Stimulated activated naive CD8-positive, alpha-beta T cell treated with anti-CD3 and anti-CD28 coated beads, Interleukin-15, Interleukin-2, amounts not matched to agents 100 ng/mL and 50 ng/mL, for 24 hours (primary cell): Measurements from ENCODE around the gene NUDT12.

Experiments
- H3K27ac Mint-ChIP-seq: one replicate; pipeline ENCODE4 v1.8.0; 2021; ENCODE audit warnings: mild to moderate bottlenecking, mixed read lengths
- H3K27me3 Mint-ChIP-seq: one replicate; pipeline ENCODE4 v1.8.0; 2021; ENCODE audit warnings: mixed read lengths
- H3K36me3 Mint-ChIP-seq: one replicate; pipeline ENCODE4 v1.8.0; 2021; ENCODE audit warnings: low read depth, mixed read lengths
- H3K4me1 Mint-ChIP-seq: one replicate; pipeline ENCODE4 v1.8.0; 2021; ENCODE audit warnings: low read depth, mixed read lengths
- H3K4me3 Mint-ChIP-seq: one replicate; pipeline ENCODE4 v1.8.0; 2021; ENCODE audit warnings: mild to moderate bottlenecking, mixed read lengths
- H3K9me3 Mint-ChIP-seq: one replicate; pipeline ENCODE4 v1.8.0; 2021; ENCODE audit warnings: mixed read lengths

The NUDT12 gene

DNA sequence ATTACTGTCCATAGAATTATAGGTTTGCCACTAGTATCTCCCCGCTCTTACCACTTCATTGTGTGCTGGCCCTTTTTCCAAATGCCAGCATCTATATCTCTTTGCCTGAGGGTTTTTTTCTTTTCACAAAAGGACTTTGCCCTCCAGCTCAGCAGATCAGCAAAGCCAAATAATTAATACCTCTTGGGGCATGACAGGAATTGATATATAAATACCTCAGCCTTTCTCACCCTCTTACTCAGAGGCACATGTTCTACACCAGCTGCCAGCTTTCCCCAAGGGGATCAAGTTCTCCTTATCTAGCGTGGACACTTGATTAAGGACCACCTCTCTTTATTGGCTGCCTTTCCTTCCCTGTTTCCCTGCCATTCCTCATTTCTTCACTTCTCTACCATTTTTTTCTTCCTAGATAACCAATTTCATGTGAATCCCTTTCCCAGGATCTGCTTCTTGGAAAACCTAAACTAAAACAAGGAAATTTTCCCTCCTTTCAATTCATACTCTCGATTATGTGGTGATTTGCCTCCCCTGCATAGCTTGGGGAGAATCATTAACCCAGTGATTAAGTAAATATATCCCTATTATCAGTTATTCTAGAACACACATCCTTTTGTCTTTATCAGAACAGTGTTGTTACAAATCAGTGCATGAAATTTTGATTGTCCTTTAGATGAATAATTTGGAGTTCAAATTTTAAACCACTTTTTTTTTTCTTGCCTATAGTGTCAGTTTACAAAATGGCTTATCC is 6.9 kb upstream of the NUDT12 start:
- H3K9me3 Mint-ChIP-seq = no peaks in the 10 kb centered on the region
- no peak overlapping the region for H3K4me3 Mint-ChIP-seq
- H3K4me1 Mint-ChIP-seq = no peaks in the 10 kb centered on the region
- no peaks in the 10 kb centered on the region for H3K36me3 Mint-ChIP-seq
- no peak overlapping the region for H3K27ac Mint-ChIP-seq
- peaks cover 20% of the 10 kb centered on the region for H3K27me3 Mint-ChIP-seq

DNA sequence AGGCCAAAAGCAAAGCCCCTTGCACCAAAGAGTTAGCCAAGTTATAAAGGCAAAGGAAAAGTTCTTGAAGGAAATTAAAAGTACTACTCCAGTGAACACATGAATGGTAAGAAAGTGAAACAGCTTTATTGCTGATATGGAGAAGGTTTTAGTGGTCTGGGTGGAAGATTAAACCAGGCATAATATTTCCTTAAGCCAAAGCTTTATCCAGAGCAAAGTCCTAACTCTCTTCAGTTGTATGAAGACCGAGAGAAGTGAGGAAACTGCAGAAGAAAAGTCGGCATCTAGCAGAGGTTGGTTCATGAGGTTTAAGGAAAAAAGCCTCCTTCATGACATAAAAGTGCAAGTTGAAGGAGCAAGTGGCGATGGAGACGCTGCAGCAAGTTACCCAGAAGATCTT is 3.1 kb upstream of the NUDT12 start:
- H3K27me3 Mint-ChIP-seq = peaks cover 9% of the 10 kb centered on the region
- H3K9me3 Mint-ChIP-seq = no peaks in the 10 kb centered on the region
- no peak overlapping the region for H3K27ac Mint-ChIP-seq
- H3K36me3 Mint-ChIP-seq = no peaks in the 10 kb centered on the region
- H3K4me1 Mint-ChIP-seq = peaks cover 19% of the 10 kb centered on the region
- no peak overlapping the region for H3K4me3 Mint-ChIP-seq

DNA sequence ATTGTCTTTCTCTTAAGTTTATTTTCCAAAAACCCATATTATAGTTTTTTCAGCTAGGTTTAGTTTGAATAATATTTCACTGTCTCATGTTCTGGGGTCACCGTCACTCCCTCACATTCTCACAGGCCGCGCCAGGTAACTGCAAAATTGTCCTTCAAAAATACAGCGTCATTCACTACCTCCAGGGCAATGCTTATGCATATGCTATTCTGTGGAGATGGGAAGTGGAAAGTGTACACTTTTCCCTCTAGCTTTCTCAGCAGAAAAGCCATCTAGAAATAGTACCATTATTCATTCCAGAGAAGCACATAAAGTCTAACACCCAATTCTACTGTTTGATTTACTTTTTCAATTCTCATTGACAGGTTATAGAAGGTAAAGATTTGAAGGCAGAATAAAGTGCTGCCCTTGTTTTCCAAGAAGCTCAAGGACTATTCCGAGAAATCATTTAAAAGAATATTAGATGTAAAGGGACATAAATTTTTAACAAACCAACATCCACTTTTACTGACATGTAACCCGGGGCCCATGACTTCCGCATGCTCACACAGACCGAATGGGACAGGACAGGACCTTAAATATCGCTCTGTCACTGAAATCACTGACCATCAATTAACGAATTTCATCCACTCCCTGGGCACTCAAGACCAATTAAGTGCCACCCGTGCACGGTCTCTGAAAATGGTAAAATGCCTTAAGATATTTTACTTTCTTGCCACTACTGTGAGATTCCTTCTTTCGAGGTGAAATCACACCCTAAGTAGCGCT is 720 bp downstream of the NUDT12 start:
- Mint-ChIP-seq H3K36me3 (no peaks in the 10 kb centered on the region), H3K27ac (peak overlapping the region; percentile 90), H3K4me3 (peak overlapping the region; percentile 89), H3K9me3 (no peaks in the 10 kb centered on the region), H3K4me1 (peaks cover 19% of the 10 kb centered on the region), H3K27me3 (no peaks in the 10 kb centered on the region)

DNA sequence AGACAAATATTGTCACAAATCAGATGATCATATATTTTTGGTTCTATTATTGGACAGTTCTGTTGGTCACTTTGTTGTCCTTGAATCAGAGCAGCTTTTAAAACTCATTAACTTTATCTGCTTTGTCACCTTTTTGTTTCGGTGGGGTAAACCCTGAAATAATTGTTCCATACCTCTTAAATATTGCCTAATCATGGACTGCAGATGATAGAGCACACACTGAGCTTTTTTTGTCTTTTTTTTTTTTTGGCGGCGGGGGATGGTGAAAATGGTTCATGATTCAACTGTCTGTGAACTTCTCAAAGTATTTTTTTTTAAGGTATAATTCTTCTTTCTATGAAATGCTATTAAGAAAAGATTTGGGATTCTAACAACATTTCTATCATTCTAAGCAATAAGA is 1.8 kb downstream of the NUDT12 start:
- H3K4me3 Mint-ChIP-seq = no peak overlapping the region

DNA sequence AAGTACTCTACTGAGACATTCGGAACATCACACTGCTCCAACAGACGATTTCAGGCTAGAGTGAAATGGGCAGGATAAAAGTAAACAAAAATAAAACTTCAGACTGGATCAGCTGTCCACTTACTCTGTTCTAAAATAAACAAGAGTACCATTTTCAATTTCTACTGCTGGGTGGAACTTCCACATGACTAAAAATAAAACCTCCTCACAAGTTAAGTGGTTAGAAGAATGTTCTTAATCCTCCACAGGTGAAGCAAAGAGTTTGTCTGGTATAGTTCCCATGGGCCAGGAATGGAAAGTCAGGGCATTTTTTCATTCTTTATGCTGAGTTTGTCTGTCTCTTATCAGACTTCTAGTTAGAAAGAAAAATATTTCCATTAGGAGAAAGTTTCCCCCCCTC is 15.7 kb downstream of the NUDT12 start:
- no peak overlapping the region for H3K27ac Mint-ChIP-seq
- no peaks in the 10 kb centered on the region for H3K4me1 Mint-ChIP-seq
- H3K36me3 Mint-ChIP-seq = peaks cover 4% of the 10 kb centered on the region
- no peaks in the 10 kb centered on the region for H3K27me3 Mint-ChIP-seq
- H3K9me3 Mint-ChIP-seq = no peaks in the 10 kb centered on the region
- no peak overlapping the region for H3K4me3 Mint-ChIP-seq

More for the DNA sequence above, 1.8 kb downstream of the NUDT12 start:
- no peak overlapping the region for H3K27ac Mint-ChIP-seq
- peaks cover 19% of the 10 kb centered on the region for H3K4me1 Mint-ChIP-seq
- H3K27me3 Mint-ChIP-seq = no peaks in the 10 kb centered on the region
- no peaks in the 10 kb centered on the region for H3K36me3 Mint-ChIP-seq
- no peaks in the 10 kb centered on the region for H3K9me3 Mint-ChIP-seq

DNA sequence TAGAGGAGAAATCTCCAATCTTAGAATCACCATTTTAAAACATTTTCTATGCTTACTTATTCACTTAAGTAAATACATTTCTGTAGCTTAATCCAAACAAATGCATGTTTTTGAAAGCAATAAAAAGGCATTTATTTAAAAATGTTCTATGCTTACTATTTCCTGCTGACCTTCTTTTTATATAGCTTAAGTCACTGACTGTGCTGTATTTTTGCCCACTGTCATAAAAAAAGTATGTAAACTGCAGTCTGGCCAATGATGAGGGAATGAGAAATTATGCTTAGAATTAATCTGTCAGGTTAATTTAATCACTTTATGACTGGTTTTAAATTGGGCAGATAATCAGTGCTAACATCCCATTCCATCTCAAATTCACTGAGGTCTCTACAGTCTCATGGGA is 20.1 kb downstream of the NUDT12 start:
- no peaks in the 10 kb centered on the region for H3K27me3 Mint-ChIP-seq
- H3K36me3 Mint-ChIP-seq = no peaks in the 10 kb centered on the region
- no peaks in the 10 kb centered on the region for H3K9me3 Mint-ChIP-seq
- H3K4me1 Mint-ChIP-seq = no peaks in the 10 kb centered on the region
- no peak overlapping the region for H3K4me3 Mint-ChIP-seq
- no peak overlapping the region for H3K27ac Mint-ChIP-seq

DNA sequence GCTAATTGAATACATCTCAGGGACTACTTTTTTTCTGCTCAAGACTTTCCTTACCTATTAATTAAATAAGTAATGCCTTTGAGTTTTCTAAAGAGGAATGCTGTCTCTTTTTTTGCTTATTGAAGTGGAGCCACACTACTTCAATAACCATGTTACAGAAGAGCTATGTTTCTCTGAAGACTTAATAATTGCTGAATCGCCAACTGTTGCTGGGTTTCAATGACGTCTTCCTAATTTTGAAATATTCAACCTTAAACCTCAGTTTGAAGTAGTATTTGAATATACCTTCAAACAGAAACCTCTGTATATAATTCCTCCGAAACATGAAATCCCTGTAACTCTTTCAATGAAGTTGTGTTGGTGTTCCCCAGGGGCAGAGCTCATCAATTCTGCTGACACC is 21.0 kb downstream of the NUDT12 start:
- Mint-ChIP-seq H3K4me1 (no peaks in the 10 kb centered on the region), H3K36me3 (no peaks in the 10 kb centered on the region), H3K9me3 (no peaks in the 10 kb centered on the region), H3K4me3 (no peak overlapping the region), H3K27ac (no peak overlapping the region), H3K27me3 (no peaks in the 10 kb centered on the region)

DNA sequence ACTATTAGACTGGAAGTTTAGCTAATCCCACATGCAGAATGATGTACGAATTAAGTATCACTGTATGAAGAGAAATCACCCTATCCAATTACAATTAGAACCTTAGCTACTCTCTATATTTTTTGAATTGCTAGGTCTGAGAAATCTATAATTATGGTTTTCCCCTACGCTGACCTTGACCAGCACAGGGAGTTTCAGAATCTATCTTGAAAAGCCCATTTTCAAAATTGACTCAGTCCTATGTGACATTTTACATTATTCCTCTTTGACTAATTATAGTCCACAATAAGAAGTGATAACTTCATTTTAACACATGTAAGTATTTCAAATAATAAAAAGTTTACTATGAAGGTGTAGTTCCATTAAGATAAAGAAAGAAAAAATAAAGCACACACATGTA is 21.5 kb downstream of the NUDT12 start:
- no peaks in the 10 kb centered on the region for H3K36me3 Mint-ChIP-seq
- H3K27ac Mint-ChIP-seq = no peak overlapping the region
- H3K9me3 Mint-ChIP-seq = no peaks in the 10 kb centered on the region
- H3K4me3 Mint-ChIP-seq = no peak overlapping the region
- no peaks in the 10 kb centered on the region for H3K4me1 Mint-ChIP-seq
- H3K27me3 Mint-ChIP-seq = no peaks in the 10 kb centered on the region

DNA sequence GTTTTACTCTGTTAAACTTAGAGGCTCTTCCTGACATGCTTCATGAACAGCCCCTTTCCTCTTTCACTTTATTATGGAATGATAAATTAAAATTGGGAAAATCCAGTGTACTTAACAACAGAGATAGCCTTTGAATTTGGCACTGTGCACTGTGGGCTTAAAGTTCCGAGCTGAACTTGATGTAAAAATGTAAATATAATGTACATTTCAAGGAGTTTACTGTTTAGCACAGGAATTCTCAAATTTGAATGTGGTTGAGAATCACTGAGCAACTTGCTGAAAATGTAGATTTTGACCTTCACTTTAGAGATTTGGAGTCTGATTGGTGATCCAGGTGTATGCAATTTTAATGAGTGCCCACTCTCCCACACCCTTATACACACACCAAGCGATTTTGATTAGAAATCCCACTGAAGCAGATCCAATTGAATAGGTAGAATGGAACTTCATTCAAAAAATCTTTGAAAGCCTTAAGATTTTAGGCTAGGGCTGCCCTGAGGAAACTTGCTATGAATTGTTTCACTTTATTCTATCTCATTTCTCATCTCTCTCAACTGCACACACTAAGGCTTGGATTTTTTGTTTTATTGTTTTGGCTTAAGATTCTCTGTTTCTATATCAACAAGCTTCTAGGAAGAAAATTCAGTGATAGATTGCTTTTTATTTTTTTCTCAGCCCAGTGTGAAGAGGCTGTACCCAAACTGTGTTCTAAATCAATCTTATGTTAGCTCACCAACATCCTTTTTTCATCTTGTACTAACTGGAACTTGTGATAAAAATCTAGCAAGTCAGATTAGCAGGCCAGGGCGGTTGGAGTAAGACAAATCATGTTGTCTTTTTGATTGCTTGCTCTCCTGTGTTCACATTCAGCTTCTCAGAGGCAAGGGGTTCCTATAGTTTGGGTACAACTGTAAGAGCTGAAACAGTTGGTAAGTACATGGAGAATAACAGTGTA is 22.9 kb downstream of the NUDT12 start:
- Mint-ChIP-seq H3K4me1 (no peaks in the 10 kb centered on the region), H3K27ac (no peak overlapping the region), H3K9me3 (no peaks in the 10 kb centered on the region), H3K4me3 (no peak overlapping the region), H3K36me3 (no peaks in the 10 kb centered on the region), H3K27me3 (peaks cover 3% of the 10 kb centered on the region)

DNA sequence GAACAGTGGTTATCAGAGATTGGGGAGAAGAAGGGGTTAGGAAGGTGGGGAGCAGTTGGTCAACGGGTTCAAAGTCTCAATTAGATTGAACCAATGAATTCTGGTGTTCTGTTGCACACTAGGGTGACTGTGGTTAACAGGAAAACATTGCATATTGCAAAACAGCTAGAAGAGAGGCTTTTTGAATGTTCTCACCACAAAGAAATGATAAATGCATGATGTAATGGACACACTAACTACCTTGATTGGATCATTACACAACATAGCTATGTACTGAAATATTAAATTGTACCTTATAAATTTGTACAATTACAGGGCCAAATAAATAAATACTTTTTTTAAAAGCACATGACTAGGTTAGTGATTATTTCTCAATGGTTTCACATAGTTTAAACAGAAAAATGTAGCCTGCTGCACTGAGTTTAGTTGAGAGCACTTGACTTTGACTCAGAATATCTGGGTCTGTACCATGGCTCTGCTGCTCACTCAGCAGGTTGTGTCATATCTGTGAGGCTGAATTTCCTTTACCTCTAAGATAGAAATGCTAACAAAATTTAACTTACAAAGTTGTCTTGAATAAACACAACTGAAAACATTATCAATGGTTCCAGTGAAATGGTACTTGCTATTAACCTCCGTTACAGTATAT is 30.4 kb downstream of the NUDT12 start:
- Mint-ChIP-seq H3K27ac (no peak overlapping the region), H3K36me3 (no peaks in the 10 kb centered on the region), H3K4me3 (no peak overlapping the region)

DNA sequence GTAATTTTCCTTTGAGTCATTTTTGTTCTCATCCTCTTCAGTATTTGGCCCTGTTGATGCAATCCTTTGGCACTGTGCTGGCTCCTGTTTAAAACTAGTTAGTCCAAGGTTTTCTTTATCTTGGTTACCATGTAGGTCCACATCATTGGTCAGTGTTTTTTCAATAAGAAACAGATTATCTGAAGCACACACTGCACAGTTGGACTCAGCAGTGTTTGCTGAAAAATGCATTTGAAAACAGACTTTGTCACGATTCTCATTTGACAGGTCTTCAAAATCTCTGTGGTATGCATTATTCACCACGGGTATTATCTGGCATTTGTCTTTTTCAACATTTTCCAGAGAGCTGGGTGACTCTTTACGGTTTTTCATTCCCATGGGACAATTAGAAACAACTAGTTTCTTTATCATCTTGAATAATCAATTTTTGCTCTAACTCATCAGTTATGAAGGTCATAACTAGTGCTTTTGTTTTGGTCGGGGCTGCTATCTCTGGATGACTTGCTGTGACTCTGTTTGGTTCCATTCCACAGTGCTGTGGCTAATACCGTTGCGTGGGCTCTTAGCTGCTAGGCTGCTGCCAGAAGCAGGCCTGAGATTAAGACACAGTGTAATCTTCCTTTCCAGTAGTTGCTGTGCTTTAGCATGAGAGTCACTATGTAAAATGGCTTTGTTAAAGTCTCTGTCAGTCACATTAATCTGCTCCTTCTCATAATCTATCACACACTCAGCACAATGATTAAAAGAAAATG is 36.2 kb downstream of the NUDT12 start:
- Mint-ChIP-seq H3K36me3 (no peaks in the 10 kb centered on the region), H3K4me1 (no peaks in the 10 kb centered on the region), H3K9me3 (no peaks in the 10 kb centered on the region), H3K27ac (no peak overlapping the region), H3K4me3 (no peak overlapping the region), H3K27me3 (peaks cover 5% of the 10 kb centered on the region)

More for the DNA sequence above, 30.4 kb downstream of the NUDT12 start:
- Mint-ChIP-seq H3K4me1 (no peaks in the 10 kb centered on the region), H3K27me3 (peaks cover 13% of the 10 kb centered on the region), H3K9me3 (no peaks in the 10 kb centered on the region)

DNA sequence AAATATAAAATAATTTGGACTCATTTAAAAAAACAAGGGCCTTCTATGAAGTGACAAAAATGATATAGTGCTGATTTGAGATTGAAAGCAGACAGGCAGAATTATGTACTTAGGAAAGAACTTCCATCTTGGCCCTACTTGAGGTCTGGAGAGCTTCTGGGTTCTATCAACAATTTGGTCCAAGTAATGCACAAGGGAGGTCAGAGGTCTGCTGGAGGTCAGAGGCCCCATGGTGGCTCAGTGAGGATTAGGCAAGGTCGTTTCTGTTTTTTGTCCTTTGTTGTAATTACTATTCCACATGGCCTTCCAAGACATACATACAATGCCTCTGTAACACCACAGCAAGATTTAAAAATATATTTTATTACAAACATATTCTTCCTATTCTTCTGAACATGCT is 37.2 kb downstream of the NUDT12 start:
- Mint-ChIP-seq H3K4me1 (no peaks in the 10 kb centered on the region), H3K36me3 (no peaks in the 10 kb centered on the region), H3K9me3 (no peaks in the 10 kb centered on the region), H3K4me3 (no peak overlapping the region), H3K27me3 (peaks cover 2% of the 10 kb centered on the region), H3K27ac (no peak overlapping the region)

DNA sequence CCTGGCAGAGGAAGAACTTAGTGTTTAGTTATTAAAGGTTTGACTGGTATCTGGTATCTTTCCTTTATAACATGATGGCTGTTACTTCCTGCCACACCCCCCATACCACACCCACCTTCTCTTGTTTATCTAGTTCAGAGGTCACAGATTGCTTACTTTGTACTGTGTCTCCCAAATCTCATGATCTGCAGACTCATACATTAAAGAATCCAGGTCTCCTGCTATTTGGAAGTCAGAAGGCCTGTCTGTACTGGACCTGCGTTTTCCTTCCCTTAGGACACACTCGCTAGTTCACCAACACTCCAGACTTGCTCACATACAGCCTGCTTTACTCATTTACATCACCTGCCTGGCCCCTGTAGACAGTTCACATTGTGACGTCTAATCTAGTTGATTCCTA is 39.3 kb downstream of the NUDT12 start:
- no peaks in the 10 kb centered on the region for H3K4me1 Mint-ChIP-seq
- H3K27me3 Mint-ChIP-seq = peaks cover 3% of the 10 kb centered on the region
- H3K4me3 Mint-ChIP-seq = no peak overlapping the region
- no peak overlapping the region for H3K27ac Mint-ChIP-seq
- no peaks in the 10 kb centered on the region for H3K9me3 Mint-ChIP-seq
- no peaks in the 10 kb centered on the region for H3K36me3 Mint-ChIP-seq

DNA sequence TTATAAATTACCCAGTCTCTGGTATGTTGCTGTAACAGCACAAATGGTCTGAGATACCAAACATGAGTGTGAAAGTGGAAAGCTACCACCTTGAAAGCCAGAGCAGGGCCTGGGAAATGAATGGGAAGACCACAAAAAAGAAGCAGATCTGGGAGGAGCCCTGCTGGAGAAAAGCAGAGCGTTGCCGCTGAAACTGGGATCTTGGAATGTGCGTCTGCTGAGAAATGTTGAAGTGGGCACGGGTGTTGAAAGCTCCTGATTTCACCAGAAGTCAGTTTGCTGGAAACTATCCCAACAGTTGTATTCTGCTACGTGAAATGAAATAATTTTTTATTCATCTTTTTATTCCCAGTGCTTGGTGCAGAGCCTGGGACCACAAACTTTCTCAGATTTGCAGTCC is 40.0 kb downstream of the NUDT12 start:
- Mint-ChIP-seq H3K36me3 (no peaks in the 10 kb centered on the region), H3K9me3 (no peaks in the 10 kb centered on the region), H3K4me1 (no peaks in the 10 kb centered on the region), H3K27ac (no peak overlapping the region), H3K27me3 (peaks cover 3% of the 10 kb centered on the region), H3K4me3 (no peak overlapping the region)
